GM23338 (cell line): ENCODE results near the gene SSNA1. TPM values are rescaled to one million over a fixed set of nuclear protein-coding genes. Genes with fewer than 3 reads are reported as not detected.

Experiments
- EZH2phosphoT487 ChIP-seq: fragments of 200-600 bp; sonication (generic); IDR thresholded peaks from one replicate; pipeline ENCODE4 v1.8.1; 2018; ENCODE audit warnings: antibody characterized with exemption; ENCODE audit not compliant: unreplicated experiment
- JUNB ChIP-seq: IDR thresholded peaks from one replicate; pipeline ENCODE4 v1.6.1; 2016; ENCODE audit warnings: antibody characterized with exemption; ENCODE audit not compliant: unreplicated experiment
- REST ChIP-seq: IDR thresholded peaks from one replicate; pipeline ENCODE4 v1.6.1; 2018; ENCODE audit warnings: antibody characterized with exemption; ENCODE audit not compliant: unreplicated experiment
- STAT1 ChIP-seq: IDR thresholded peaks from one replicate; pipeline ENCODE4 v1.6.1; 2016; ENCODE audit warnings: antibody characterized with exemption; ENCODE audit not compliant: unreplicated experiment
- polyA plus RNA-seq: library from polyadenylated mRNA; unstranded; fragments of >200 nt; fragmentation: Nextera tagmentation; extraction: Ambion mirVana; gene quantifications from 2 replicates; pipeline ENCODE4 v1.2.1, GENCODE V29; 2016
- total RNA-seq: library from RNA; depleted of rRNA; stranded (reverse); fragments of >200 nt; shearing (Covaris generic); gene quantifications from 2 replicates; pipeline ENCODE4 v1.2.3, GENCODE V29; 2014
- TF ChIP-seq, protein P1 (sequence below): IDR thresholded peaks from 2 replicates; pipeline ENCODE4 v1.6.1; 2016; ENCODE audit warnings: antibody characterized with exemption
- TF ChIP-seq, protein P2 (sequence below): fragments of 250-450 bp; sonication (Bioruptor Pico); IDR thresholded peaks from 2 replicates; pipeline ENCODE4 v1.5.0; 2020; ENCODE audit warnings: mild to moderate bottlenecking, moderate library complexity

Gene SSNA1
- total and polyA plus RNA-seq, 2 experiments from 2014 or later, result 132 to 154 TPM

DNA sequence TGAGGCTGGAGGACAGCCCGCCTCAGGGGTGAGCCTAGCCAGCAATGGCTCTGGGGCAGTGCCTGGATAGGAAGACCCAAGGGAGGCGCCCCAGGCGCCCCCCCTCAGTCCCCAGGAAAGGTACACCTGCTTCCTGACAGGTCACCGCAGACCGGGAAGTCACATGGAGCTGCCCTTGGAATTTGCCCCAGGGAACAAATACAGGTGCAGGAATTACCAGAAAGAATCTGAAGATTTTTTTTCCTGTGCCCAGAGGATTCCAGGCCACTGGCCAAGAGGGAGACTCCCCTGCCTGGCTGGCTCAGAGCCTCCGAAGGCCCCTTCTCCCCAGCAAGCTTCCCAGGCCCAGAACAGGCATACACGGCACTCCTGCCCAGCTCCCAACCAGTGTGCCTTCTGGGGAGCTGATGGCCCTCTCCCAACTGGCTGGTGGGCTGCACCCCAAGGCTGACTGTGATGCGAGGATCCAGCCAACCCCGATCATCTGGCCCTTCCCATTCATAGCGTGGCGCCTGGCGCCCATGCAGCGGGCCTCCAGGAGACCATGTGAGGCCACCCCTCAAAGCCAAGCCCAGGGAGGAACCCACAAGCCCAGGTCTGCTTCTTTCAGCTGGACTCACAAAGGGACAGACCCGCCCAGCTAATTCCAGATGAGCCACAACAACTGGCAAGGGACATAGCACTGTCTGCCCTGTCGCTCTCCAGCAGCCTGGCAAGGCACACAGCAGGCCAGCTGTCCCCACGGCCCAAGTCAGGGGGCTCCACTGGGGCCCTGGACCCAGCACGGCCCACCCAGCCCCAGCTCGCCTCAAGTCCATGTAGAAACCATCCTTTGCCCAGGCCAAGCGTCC lies 9.8 kb downstream of the SSNA1 start (continued):
- TF ChIP-seq REST (no peak), EZH2phosphoT487 (no peak), JUNB (no peak), STAT1 (no peak)
- TF ChIP-seq, protein P1, sequence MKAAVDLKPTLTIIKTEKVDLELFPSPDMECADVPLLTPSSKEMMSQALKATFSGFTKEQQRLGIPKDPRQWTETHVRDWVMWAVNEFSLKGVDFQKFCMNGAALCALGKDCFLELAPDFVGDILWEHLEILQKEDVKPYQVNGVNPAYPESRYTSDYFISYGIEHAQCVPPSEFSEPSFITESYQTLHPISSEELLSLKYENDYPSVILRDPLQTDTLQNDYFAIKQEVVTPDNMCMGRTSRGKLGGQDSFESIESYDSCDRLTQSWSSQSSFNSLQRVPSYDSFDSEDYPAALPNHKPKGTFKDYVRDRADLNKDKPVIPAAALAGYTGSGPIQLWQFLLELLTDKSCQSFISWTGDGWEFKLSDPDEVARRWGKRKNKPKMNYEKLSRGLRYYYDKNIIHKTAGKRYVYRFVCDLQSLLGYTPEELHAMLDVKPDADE, result no peak
- TF ChIP-seq, protein P2, sequence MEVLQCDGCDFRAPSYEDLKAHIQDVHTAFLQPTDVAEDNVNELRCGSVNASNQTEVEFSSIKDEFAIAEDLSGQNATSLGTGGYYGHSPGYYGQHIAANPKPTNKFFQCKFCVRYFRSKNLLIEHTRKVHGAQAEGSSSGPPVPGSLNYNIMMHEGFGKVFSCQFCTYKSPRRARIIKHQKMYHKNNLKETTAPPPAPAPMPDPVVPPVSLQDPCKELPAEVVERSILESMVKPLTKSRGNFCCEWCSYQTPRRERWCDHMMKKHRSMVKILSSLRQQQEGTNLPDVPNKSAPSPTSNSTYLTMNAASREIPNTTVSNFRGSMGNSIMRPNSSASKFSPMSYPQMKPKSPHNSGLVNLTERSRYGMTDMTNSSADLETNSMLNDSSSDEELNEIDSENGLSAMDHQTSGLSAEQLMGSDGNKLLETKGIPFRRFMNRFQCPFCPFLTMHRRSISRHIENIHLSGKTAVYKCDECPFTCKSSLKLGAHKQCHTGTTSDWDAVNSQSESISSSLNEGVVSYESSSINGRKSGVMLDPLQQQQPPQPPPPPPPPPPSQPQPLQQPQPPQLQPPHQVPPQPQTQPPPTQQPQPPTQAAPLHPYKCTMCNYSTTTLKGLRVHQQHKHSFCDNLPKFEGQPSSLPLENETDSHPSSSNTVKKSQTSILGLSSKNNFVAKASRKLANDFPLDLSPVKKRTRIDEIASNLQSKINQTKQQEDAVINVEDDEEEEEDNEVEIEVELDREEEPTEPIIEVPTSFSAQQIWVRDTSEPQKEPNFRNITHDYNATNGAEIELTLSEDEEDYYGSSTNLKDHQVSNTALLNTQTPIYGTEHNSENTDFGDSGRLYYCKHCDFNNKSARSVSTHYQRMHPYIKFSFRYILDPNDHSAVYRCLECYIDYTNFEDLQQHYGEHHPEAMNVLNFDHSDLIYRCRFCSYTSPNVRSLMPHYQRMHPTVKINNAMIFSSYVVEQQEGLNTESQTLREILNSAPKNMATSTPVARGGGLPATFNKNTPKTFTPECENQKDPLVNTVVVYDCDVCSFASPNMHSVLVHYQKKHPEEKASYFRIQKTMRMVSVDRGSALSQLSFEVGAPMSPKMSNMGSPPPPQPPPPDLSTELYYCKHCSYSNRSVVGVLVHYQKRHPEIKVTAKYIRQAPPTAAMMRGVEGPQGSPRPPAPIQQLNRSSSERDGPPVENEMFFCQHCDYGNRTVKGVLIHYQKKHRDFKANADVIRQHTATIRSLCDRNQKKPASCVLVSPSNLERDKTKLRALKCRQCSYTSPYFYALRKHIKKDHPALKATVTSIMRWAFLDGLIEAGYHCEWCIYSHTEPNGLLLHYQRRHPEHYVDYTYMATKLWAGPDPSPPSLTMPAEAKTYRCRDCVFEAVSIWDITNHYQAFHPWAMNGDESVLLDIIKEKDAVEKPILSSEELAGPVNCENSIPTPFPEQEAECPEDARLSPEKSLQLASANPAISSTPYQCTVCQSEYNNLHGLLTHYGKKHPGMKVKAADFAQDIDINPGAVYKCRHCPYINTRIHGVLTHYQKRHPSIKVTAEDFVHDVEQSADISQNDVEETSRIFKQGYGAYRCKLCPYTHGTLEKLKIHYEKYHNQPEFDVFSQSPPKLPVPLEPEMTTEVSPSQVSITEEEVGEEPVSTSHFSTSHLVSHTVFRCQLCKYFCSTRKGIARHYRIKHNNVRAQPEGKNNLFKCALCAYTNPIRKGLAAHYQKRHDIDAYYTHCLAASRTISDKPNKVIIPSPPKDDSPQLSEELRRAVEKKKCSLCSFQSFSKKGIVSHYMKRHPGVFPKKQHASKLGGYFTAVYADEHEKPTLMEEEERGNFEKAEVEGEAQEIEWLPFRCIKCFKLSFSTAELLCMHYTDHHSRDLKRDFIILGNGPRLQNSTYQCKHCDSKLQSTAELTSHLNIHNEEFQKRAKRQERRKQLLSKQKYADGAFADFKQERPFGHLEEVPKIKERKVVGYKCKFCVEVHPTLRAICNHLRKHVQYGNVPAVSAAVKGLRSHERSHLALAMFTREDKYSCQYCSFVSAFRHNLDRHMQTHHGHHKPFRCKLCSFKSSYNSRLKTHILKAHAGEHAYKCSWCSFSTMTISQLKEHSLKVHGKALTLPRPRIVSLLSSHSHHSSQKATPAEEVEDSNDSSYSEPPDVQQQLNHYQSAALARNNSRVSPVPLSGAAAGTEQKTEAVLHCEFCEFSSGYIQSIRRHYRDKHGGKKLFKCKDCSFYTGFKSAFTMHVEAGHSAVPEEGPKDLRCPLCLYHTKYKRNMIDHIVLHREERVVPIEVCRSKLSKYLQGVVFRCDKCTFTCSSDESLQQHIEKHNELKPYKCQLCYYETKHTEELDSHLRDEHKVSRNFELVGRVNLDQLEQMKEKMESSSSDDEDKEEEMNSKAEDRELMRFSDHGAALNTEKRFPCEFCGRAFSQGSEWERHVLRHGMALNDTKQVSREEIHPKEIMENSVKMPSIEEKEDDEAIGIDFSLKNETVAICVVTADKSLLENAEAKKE, result no peak
